Measurements from ENCODE around the gene PRIMA1.
A peak's percentile ranks its signal among the peaks of the same experiment; 100 is the strongest.

The PRIMA1 gene

GRCh38 chr14:93748208-93749075, 39.8 kb downstream of the PRIMA1 start:
- peaks cover 0 to 7% (median 0%) of the 10 kb centered on the region in 5 experiments for H3K27me3 ChIP-seq (replicated peaks in 2 of 5; ENCODE audit: control insufficient read depth in 4 of 5, insufficient read depth in 5 of 5, low read length in 4 of 5)
- no peaks in the 10 kb centered on the region for H3K36me3 ChIP-seq (ENCODE audit: control insufficient read depth in 4 of 4, insufficient read depth in 4 of 4, low read length in 3 of 4)
- no peaks in the 10 kb centered on the region for H3K9me3 ChIP-seq (ENCODE audit: control extremely low read depth in 1 of 5, control insufficient read depth in 4 of 5, insufficient read depth in 2 of 5, low read depth in 1 of 5, low read length in 4 of 5)
- H3K4me1 ChIP-seq (ENCODE audit: control extremely low read depth in 1 of 4, control insufficient read depth in 4 of 4, insufficient read depth in 4 of 4, low read length in 3 of 4) = peaks cover 0 to 9% (median 3%) of the 10 kb centered on the region in 4 experiments
- peak; percentile 45 to 80 (median 63) for DNase-seq
- H3K27ac ChIP-seq (ENCODE audit: insufficient read depth in 1 of 2, low read depth in 1 of 2, low read length in 2 of 2, poor library complexity in 1 of 2, severe bottlenecking in 2 of 2) = no peak overlapping the region
- CTCF ChIA-PET = interaction anchor here (1.3 kb wide), 1 partner anchor 8 kb away, joined by 3 read pairs; no protein-coding TSS in a partner anchor
- POLR2A ChIA-PET = no interaction called here
- no peak overlapping the region for H3K4me3 ChIP-seq (ENCODE audit: control insufficient read depth in 1 of 7, extremely low read depth in 1 of 7, insufficient read depth in 4 of 7, low read depth in 2 of 7, low read length in 6 of 7)
- 77% methylated on average over 23 of the region's 25 CpGs for WGBS (ENCODE audit: insufficient coverage)

GRCh38 chr14:93747560-93747959, 40.7 kb downstream of the PRIMA1 start:
- no peak for DNase-seq
- WGBS (ENCODE audit: insufficient coverage) = 100% methylated on average over 1 of the region's 1 CpG
- Histone ChIP-seq H3K4me1 (ENCODE audit: control extremely low read depth in 1 of 4, control insufficient read depth in 4 of 4, insufficient read depth in 4 of 4, low read length in 3 of 4) (peaks cover 0 to 9% (median 3%) of the 10 kb centered on the region in 4 experiments), H3K27ac (ENCODE audit: insufficient read depth in 1 of 2, low read depth in 1 of 2, low read length in 2 of 2, poor library complexity in 1 of 2, severe bottlenecking in 2 of 2) (no peak overlapping the region), H3K4me3 (ENCODE audit: control insufficient read depth in 1 of 7, extremely low read depth in 1 of 7, insufficient read depth in 4 of 7, low read depth in 2 of 7, low read length in 6 of 7) (no peak overlapping the region), H3K9me3 (ENCODE audit: control extremely low read depth in 1 of 5, control insufficient read depth in 4 of 5, insufficient read depth in 2 of 5, low read depth in 1 of 5, low read length in 4 of 5) (no peaks in the 10 kb centered on the region), H3K36me3 (ENCODE audit: control insufficient read depth in 4 of 4, insufficient read depth in 4 of 4, low read length in 3 of 4) (no peaks in the 10 kb centered on the region), H3K27me3 (replicated peaks in 2 of 5; ENCODE audit: control insufficient read depth in 4 of 5, insufficient read depth in 5 of 5, low read length in 4 of 5) (peaks cover 0 to 5% (median 0%) of the 10 kb centered on the region in 5 experiments)
- ChIA-PET CTCF (no interaction called here), POLR2A (no interaction called here)

GRCh38 chr14:93747102-93747501, 41.2 kb downstream of the PRIMA1 start:
- ChIA-PET CTCF (no interaction called here), POLR2A (no interaction called here)
- H3K4me3 ChIP-seq (ENCODE audit: control insufficient read depth in 1 of 7, extremely low read depth in 1 of 7, insufficient read depth in 4 of 7, low read depth in 2 of 7, low read length in 6 of 7) = no peak overlapping the region
- H3K4me1 ChIP-seq (ENCODE audit: control extremely low read depth in 1 of 4, control insufficient read depth in 4 of 4, insufficient read depth in 4 of 4, low read length in 3 of 4) = peaks cover 0 to 9% (median 3%) of the 10 kb centered on the region in 4 experiments
- WGBS (ENCODE audit: insufficient coverage) = 88% methylated on average over 13 of the region's 15 CpGs
- no peaks in the 10 kb centered on the region for H3K36me3 ChIP-seq (ENCODE audit: control insufficient read depth in 4 of 4, insufficient read depth in 4 of 4, low read length in 3 of 4)
- H3K27ac ChIP-seq (ENCODE audit: insufficient read depth in 1 of 2, low read depth in 1 of 2, low read length in 2 of 2, poor library complexity in 1 of 2, severe bottlenecking in 2 of 2) = no peak overlapping the region
- no peak for DNase-seq
- H3K9me3 ChIP-seq (ENCODE audit: control extremely low read depth in 1 of 5, control insufficient read depth in 4 of 5, insufficient read depth in 2 of 5, low read depth in 1 of 5, low read length in 4 of 5) = no peaks in the 10 kb centered on the region
- peaks cover 0 to 5% (median 0%) of the 10 kb centered on the region in 5 experiments for H3K27me3 ChIP-seq (replicated peaks in 2 of 5; ENCODE audit: control insufficient read depth in 4 of 5, insufficient read depth in 5 of 5, low read length in 4 of 5)

GRCh38 chr14:93745603-93746273, 42.5 kb downstream of the PRIMA1 start:
- Histone ChIP-seq H3K9me3 (ENCODE audit: control extremely low read depth in 1 of 5, control insufficient read depth in 4 of 5, insufficient read depth in 2 of 5, low read depth in 1 of 5, low read length in 4 of 5) (no peaks in the 10 kb centered on the region), H3K27ac (ENCODE audit: insufficient read depth in 1 of 2, low read depth in 1 of 2, low read length in 2 of 2, poor library complexity in 1 of 2, severe bottlenecking in 2 of 2) (no peak overlapping the region), H3K4me3 (ENCODE audit: control insufficient read depth in 1 of 7, extremely low read depth in 1 of 7, insufficient read depth in 4 of 7, low read depth in 2 of 7, low read length in 6 of 7) (no peak overlapping the region), H3K4me1 (ENCODE audit: control extremely low read depth in 1 of 4, control insufficient read depth in 4 of 4, insufficient read depth in 4 of 4, low read length in 3 of 4) (peaks cover 0 to 9% (median 3%) of the 10 kb centered on the region in 4 experiments), H3K27me3 (replicated peaks in 2 of 5; ENCODE audit: control insufficient read depth in 4 of 5, insufficient read depth in 5 of 5, low read length in 4 of 5) (peaks cover 0 to 5% (median 0%) of the 10 kb centered on the region in 5 experiments), H3K36me3 (ENCODE audit: control insufficient read depth in 4 of 4, insufficient read depth in 4 of 4, low read length in 3 of 4) (no peaks in the 10 kb centered on the region)
- 71% methylated on average over 5 of the region's 13 CpGs for WGBS (ENCODE audit: insufficient coverage)
- ChIA-PET CTCF (no interaction called here), POLR2A (no interaction called here)
- DNase-seq = no peak

- DNase-seq = peak in 1 of 3 donors; percentile 9
- WGBS (ENCODE audit: insufficient coverage) = 54% methylated on average over 4 of the region's 8 CpGs
- ChIA-PET POLR2A (no interaction called here), CTCF (no interaction called here)
- Histone ChIP-seq H3K4me3 (ENCODE audit: control insufficient read depth in 1 of 7, extremely low read depth in 1 of 7, insufficient read depth in 4 of 7, low read depth in 2 of 7, low read length in 6 of 7) (no peak overlapping the region), H3K9me3 (ENCODE audit: control extremely low read depth in 1 of 5, control insufficient read depth in 4 of 5, insufficient read depth in 2 of 5, low read depth in 1 of 5, low read length in 4 of 5) (no peaks in the 10 kb centered on the region), H3K36me3 (ENCODE audit: control insufficient read depth in 4 of 4, insufficient read depth in 4 of 4, low read length in 3 of 4) (no peaks in the 10 kb centered on the region), H3K27me3 (replicated peaks in 2 of 5; ENCODE audit: control insufficient read depth in 4 of 5, insufficient read depth in 5 of 5, low read length in 4 of 5) (peaks cover 0 to 5% (median 2%) of the 10 kb centered on the region in 5 experiments), H3K27ac (ENCODE audit: insufficient read depth in 1 of 2, low read depth in 1 of 2, low read length in 2 of 2, poor library complexity in 1 of 2, severe bottlenecking in 2 of 2) (no peak overlapping the region), H3K4me1 (ENCODE audit: control extremely low read depth in 1 of 4, control insufficient read depth in 4 of 4, insufficient read depth in 4 of 4, low read length in 3 of 4) (peaks cover 0 to 9% (median 3%) of the 10 kb centered on the region in 4 experiments)
Observed at GRCh38 chr14:93744876-93745275, 43.4 kb downstream of the PRIMA1 start.

GRCh38 chr14:93744176-93744575, 44.1 kb downstream of the PRIMA1 start:
- ChIA-PET CTCF (no interaction called here), POLR2A (no interaction called here)
- Histone ChIP-seq H3K9me3 (ENCODE audit: control extremely low read depth in 1 of 5, control insufficient read depth in 4 of 5, insufficient read depth in 2 of 5, low read depth in 1 of 5, low read length in 4 of 5) (no peaks in the 10 kb centered on the region), H3K36me3 (ENCODE audit: control insufficient read depth in 4 of 4, insufficient read depth in 4 of 4, low read length in 3 of 4) (no peaks in the 10 kb centered on the region), H3K4me1 (ENCODE audit: control extremely low read depth in 1 of 4, control insufficient read depth in 4 of 4, insufficient read depth in 4 of 4, low read length in 3 of 4) (peaks cover 0 to 9% (median 3%) of the 10 kb centered on the region in 4 experiments), H3K4me3 (ENCODE audit: control insufficient read depth in 1 of 7, extremely low read depth in 1 of 7, insufficient read depth in 4 of 7, low read depth in 2 of 7, low read length in 6 of 7) (no peak overlapping the region), H3K27me3 (replicated peaks in 2 of 5; ENCODE audit: control insufficient read depth in 4 of 5, insufficient read depth in 5 of 5, low read length in 4 of 5) (peaks cover 0 to 5% (median 2%) of the 10 kb centered on the region in 5 experiments), H3K27ac (ENCODE audit: insufficient read depth in 1 of 2, low read depth in 1 of 2, low read length in 2 of 2, poor library complexity in 1 of 2, severe bottlenecking in 2 of 2) (no peak overlapping the region)
- no peak for DNase-seq
- 86% methylated on average over 13 of the region's 14 CpGs for WGBS (ENCODE audit: insufficient coverage)

All from common myeloid progenitor, CD34-positive (primary cell).